Mammary epithelial cell (primary cell): ENCODE results near the gene C12orf76.

ENCODE experiments used
- EZH2 ChIP-seq: IDR thresholded peaks from 2 replicates; pipeline ENCODE4 v1.6.1; 2012; ENCODE audit warnings: low read length, inconsistent platforms, borderline replicate concordance
- TF ChIP-seq, protein P1 (sequence below), 2 donors: IDR thresholded peaks in 1 of 2; conservative IDR thresholded peaks in 1 of 2; 2 replicates each; pipeline ENCODE4 v1.5.1; 2011 to 2012; ENCODE audit warnings: inconsistent platforms in 2 of 2, low read length in 2 of 2, mild to moderate bottlenecking in 2 of 2, control low read depth in 1 of 2, low read depth in 1 of 2; ENCODE audit not compliant: insufficient read depth in 1 of 2; ENCODE audit errors: extremely low read depth in 1 of 2

DNA sequence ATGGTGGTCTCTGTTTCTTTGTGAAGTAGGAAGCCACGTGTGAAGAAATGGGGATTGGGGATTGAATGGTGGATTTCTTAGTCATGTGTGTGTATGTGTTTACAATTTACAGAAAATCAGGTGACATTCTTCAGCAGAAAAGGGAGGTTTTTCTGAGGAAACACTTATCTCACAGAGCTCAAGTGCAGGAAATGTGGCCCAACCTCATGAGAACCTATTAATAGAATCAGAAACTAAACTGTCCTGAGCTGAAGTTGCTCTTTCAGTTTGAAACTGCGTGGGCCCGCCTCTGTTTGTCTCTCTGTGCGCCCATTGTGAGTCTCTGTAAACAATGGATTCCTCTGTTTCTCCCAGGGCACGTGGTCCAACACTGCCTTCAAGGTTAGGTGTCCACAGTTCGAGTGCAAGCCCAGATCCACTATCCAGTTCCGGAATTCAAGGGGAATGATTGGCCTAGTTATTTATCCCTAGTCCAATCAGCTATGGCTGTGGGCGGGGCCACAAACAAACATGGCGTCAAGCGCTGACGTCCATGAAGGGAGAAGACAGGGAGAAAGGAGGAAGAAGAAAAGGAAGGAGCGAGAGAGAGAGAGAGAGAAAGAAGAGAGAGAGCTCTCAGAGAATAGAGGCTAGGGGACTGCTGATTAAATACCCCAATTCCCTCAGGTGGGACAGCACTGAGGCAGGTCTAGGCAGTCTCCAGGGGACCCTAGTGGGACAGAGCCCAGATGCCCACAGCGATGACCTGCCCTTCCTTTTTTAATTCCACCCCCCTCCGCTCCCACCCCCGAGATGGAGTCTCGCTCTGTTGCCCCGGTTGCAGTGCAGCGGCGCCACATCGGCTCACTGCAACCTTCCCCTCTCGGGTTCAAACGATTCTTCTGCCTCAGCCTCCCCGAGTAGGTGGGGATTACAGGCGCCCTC lies 31.4 kb upstream of the C12orf76 start:
- TF ChIP-seq, protein P1, sequence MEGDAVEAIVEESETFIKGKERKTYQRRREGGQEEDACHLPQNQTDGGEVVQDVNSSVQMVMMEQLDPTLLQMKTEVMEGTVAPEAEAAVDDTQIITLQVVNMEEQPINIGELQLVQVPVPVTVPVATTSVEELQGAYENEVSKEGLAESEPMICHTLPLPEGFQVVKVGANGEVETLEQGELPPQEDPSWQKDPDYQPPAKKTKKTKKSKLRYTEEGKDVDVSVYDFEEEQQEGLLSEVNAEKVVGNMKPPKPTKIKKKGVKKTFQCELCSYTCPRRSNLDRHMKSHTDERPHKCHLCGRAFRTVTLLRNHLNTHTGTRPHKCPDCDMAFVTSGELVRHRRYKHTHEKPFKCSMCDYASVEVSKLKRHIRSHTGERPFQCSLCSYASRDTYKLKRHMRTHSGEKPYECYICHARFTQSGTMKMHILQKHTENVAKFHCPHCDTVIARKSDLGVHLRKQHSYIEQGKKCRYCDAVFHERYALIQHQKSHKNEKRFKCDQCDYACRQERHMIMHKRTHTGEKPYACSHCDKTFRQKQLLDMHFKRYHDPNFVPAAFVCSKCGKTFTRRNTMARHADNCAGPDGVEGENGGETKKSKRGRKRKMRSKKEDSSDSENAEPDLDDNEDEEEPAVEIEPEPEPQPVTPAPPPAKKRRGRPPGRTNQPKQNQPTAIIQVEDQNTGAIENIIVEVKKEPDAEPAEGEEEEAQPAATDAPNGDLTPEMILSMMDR (conservative IDR thresholded peaks at IDR 0.05 in 1 of 2, IDR thresholded peaks at IDR 0.05 in 1 of 2; ENCODE audit: extremely low read depth in 1 of 2, insufficient read depth in 1 of 2, low read depth in 1 of 2, low read length in 2 of 2): no peak
- no peak for TF ChIP-seq EZH2
